HL-60 (cell line): ENCODE results near the gene TMEM183A.
A peak's percentile ranks its signal among the peaks of the same experiment; 100 is the strongest.

Experiments
- DNase-seq, 2 experiments: peaks; one replicate each; pipeline ENCODE4 v3.0.0-alpha.2; 2010 to 2020; ENCODE audit warnings: low read depth in 1 of 2, low spot score in 1 of 2
- H3K27ac ChIP-seq: fragments of 250-450 bp; sonication (Bioruptor Pico); replicated peaks from 2 replicates; pipeline ENCODE4 v1.5.1; 2020; ENCODE audit warnings: mild to moderate bottlenecking, moderate library complexity
- H3K27me3 ChIP-seq: fragments of 250-450 bp; sonication (Bioruptor Pico); 2 replicates; pipeline ENCODE4 v1.5.1; 2021; ENCODE audit warnings: mild to moderate bottlenecking, moderate library complexity; ENCODE audit not compliant: insufficient read depth, poor library complexity, severe bottlenecking
- H3K4me3 ChIP-seq: replicated peaks from 2 replicates; pipeline ENCODE4 v1.5.1; 2011; ENCODE audit warnings: mild to moderate bottlenecking, control low read depth, low read length; ENCODE audit not compliant: insufficient read depth
- CTCF ChIP-seq: IDR thresholded peaks from one replicate; pipeline ENCODE4 v1.5.1; 2011; ENCODE audit warnings: low read length, control low read depth, inconsistent platforms; ENCODE audit not compliant: insufficient read depth
- GABPA ChIP-seq: IDR thresholded peaks from 2 replicates; pipeline ENCODE4 v1.6.1; 2012; ENCODE audit warnings: low read depth
- POLR2AphosphoS5 ChIP-seq: IDR thresholded peaks from 2 replicates; pipeline ENCODE4 v1.6.1; 2012; ENCODE audit warnings: low read depth
- REST ChIP-seq: IDR thresholded peaks from 2 replicates; pipeline ENCODE4 v1.6.1; 2012; ENCODE audit warnings: low read depth; ENCODE audit not compliant: insufficient replicate concordance
- SPI1 ChIP-seq: IDR thresholded peaks from 2 replicates; pipeline ENCODE4 v1.6.1; 2012; ENCODE audit warnings: low read depth, mild to moderate bottlenecking, borderline replicate concordance

Gene TMEM183A

GRCh38 chr1:203038891-203039608, 31.9 kb downstream of the TMEM183A start:
- no peak overlapping the region for H3K27ac ChIP-seq
- DNase-seq = peak in 1 of 2 experiments; percentile 76
- H3K4me3 ChIP-seq = no peak overlapping the region
- no peaks in the 10 kb centered on the region for H3K27me3 ChIP-seq
- no peak for TF ChIP-seq REST
- no peak for TF ChIP-seq GABPA
- TF ChIP-seq SPI1 = no peak
- TF ChIP-seq POLR2AphosphoS5 = no peak
- TF ChIP-seq CTCF = peak; percentile 84

GRCh38 chr1:203039609-203040512, 32.7 kb downstream of the TMEM183A start:
- no peak overlapping the region for H3K4me3 ChIP-seq
- no peak overlapping the region for H3K27ac ChIP-seq
- TF ChIP-seq SPI1 (no peak), CTCF (peak; percentile 4)
- H3K27me3 ChIP-seq = no peaks in the 10 kb centered on the region
- DNase-seq = peak in 1 of 2 experiments; percentile 75

GRCh38 chr1:203040513-203041275, 33.5 kb downstream of the TMEM183A start:
- Histone ChIP-seq H3K27me3 (no peaks in the 10 kb centered on the region), H3K27ac (no peak overlapping the region), H3K4me3 (no peak overlapping the region)
- DNase-seq = no peak
- TF ChIP-seq CTCF (no peak), GABPA (no peak), SPI1 (no peak), POLR2AphosphoS5 (no peak), REST (no peak)
